Upper lobe of left lung (tissue), 4 donors: ENCODE measurements around the gene OSBP2.

Experiments used
- CTCF ChIP-seq, 6 experiments: fragments of 450-650 bp in 4 of 6; fragments of 200-600 bp in 2 of 6; sonication (generic) in 2 of 6; IDR thresholded peaks; one replicate each; pipeline ENCODE4 v1.5.1; 2016 to 2019; ENCODE audit warnings: antibody characterized with exemption in 6 of 6
- EP300 ChIP-seq, 4 donors: sonication (generic); formaldehyde crosslinking; IDR thresholded peaks; one replicate each; pipeline ENCODE4 v1.5.1; 2017; ENCODE audit warnings: antibody characterized with exemption in 4 of 4, control low read depth in 2 of 4
- POLR2A ChIP-seq, 4 donors: fragments of 450-650 bp; IDR thresholded peaks; one replicate each; pipeline ENCODE4 v1.5.1; 2016 to 2017; ENCODE audit warnings: antibody characterized with exemption in 4 of 4, mild to moderate bottlenecking in 2 of 4

- TF ChIP-seq POLR2A (IDR thresholded peaks at IDR 0.05): no peak
- TF ChIP-seq CTCF (IDR thresholded peaks at IDR 0.05): no peak
- TF ChIP-seq EP300 (IDR thresholded peaks at IDR 0.05): no peak
Measured at GRCh38 chr22:30857791-30858190, 163.1 kb downstream of the OSBP2 start.
